GM12801 (cell line): ENCODE measurements around the gene ENTR1.

ENCODE experiments used
- CTCF ChIP-seq: IDR thresholded peaks from one replicate; pipeline ENCODE4 v1.5.1; 2011; ENCODE audit warnings: control low read depth; ENCODE audit not compliant: insufficient read length; ENCODE audit errors: extremely low read depth

The ENTR1 gene

GRCh38 chr9:136379891-136380290 is 30.5 kb downstream of the ENTR1 start:
- no peak for TF ChIP-seq CTCF

- TF ChIP-seq CTCF = no peak
These were observed 31.0 kb downstream of the ENTR1 start for GRCh38 chr9:136379401-136379800.

- TF ChIP-seq CTCF = no peak
These were observed 31.5 kb downstream of the ENTR1 start for GRCh38 chr9:136379003-136379287.

- TF ChIP-seq CTCF = no peak
These were observed 32.0 kb downstream of the ENTR1 start for GRCh38 chr9:136378170-136379002.

- TF ChIP-seq CTCF = no peak
These were observed 32.9 kb downstream of the ENTR1 start for GRCh38 chr9:136377341-136378169.

GRCh38 chr9:136376457-136376856 is 34.0 kb downstream of the ENTR1 start:
- TF ChIP-seq CTCF = no peak

- no peak for TF ChIP-seq CTCF
These were observed 35.3 kb downstream of the ENTR1 start for GRCh38 chr9:136375096-136375495.
